ENCODE measurements around the gene SPAG16.
"Not testable (repeated sequence)": the region's sequence is repeated elsewhere in the genome, so short reads cannot be mapped to it uniquely, and the experiment has no call there.

SPAG16 gene

GRCh38 chr2:213679894-213680293 is 395.6 kb downstream of the SPAG16 start:
- TF ChIP-seq ZNF565 (CRISPR knock-in tag; conservative IDR thresholded peaks at IDR 0.05; ENCODE audit: low read depth), result no peak
- TF ChIP-seq, protein P1, sequence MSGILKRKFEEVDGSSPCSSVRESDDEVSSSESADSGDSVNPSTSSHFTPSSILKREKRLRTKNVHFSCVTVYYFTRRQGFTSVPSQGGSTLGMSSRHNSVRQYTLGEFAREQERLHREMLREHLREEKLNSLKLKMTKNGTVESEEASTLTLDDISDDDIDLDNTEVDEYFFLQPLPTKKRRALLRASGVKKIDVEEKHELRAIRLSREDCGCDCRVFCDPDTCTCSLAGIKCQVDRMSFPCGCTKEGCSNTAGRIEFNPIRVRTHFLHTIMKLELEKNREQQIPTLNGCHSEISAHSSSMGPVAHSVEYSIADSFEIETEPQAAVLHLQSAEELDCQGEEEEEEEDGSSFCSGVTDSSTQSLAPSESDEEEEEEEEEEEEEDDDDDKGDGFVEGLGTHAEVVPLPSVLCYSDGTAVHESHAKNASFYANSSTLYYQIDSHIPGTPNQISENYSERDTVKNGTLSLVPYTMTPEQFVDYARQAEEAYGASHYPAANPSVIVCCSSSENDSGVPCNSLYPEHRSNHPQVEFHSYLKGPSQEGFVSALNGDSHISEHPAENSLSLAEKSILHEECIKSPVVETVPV (CRISPR knock-in tag; IDR thresholded peaks at IDR 0.05), result no peak
- no peak for ATAC-seq

GRCh38 chr2:213682276-213682675 is 398.0 kb downstream of the SPAG16 start:
- TF ChIP-seq ZFP30 (CRISPR knock-in tag; IDR thresholded peaks at IDR 0.05) (no peak), TCF4 (CRISPR knock-in tag; IDR thresholded peaks at IDR 0.05; ENCODE audit: borderline replicate concordance) (no peak), ZFP3 (CRISPR knock-in tag; IDR thresholded peaks at IDR 0.05) (no peak), OSR1 (CRISPR knock-in tag; IDR thresholded peaks at IDR 0.05) (no peak), ZNF8 (CRISPR knock-in tag; IDR thresholded peaks at IDR 0.05) (no peak), ISL1 (CRISPR knock-in tag; IDR thresholded peaks at IDR 0.05) (no peak)
- TF ChIP-seq, protein P2, sequence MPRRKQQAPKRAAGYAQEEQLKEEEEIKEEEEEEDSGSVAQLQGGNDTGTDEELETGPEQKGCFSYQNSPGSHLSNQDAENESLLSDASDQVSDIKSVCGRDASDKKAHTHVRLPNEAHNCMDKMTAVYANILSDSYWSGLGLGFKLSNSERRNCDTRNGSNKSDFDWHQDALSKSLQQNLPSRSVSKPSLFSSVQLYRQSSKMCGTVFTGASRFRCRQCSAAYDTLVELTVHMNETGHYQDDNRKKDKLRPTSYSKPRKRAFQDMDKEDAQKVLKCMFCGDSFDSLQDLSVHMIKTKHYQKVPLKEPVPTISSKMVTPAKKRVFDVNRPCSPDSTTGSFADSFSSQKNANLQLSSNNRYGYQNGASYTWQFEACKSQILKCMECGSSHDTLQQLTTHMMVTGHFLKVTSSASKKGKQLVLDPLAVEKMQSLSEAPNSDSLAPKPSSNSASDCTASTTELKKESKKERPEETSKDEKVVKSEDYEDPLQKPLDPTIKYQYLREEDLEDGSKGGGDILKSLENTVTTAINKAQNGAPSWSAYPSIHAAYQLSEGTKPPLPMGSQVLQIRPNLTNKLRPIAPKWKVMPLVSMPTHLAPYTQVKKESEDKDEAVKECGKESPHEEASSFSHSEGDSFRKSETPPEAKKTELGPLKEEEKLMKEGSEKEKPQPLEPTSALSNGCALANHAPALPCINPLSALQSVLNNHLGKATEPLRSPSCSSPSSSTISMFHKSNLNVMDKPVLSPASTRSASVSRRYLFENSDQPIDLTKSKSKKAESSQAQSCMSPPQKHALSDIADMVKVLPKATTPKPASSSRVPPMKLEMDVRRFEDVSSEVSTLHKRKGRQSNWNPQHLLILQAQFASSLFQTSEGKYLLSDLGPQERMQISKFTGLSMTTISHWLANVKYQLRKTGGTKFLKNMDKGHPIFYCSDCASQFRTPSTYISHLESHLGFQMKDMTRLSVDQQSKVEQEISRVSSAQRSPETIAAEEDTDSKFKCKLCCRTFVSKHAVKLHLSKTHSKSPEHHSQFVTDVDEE (CRISPR knock-in tag; IDR thresholded peaks at IDR 0.05), result no peak
- no peak for ATAC-seq

GRCh38 chr2:213688133-213688532 is 403.9 kb downstream of the SPAG16 start:
- TF ChIP-seq ZNF565 (CRISPR knock-in tag; conservative IDR thresholded peaks at IDR 0.05; ENCODE audit: low read depth) (no peak), ISL1 (CRISPR knock-in tag; IDR thresholded peaks at IDR 0.05) (no peak)
- ATAC-seq, result no peak

- not testable (repeated sequence) for ATAC-seq
These were observed 404.6 kb downstream of the SPAG16 start for GRCh38 chr2:213688825-213689224.

GRCh38 chr2:213689585-213689984 is 405.3 kb downstream of the SPAG16 start:
- TF ChIP-seq ARNTL (CRISPR knock-in tag; IDR thresholded peaks at IDR 0.05; ENCODE audit: borderline replicate concordance, low read depth) (no peak), ESRRG (CRISPR knock-in tag; IDR thresholded peaks at IDR 0.05) (no peak), CSDC2 (CRISPR knock-in tag; IDR thresholded peaks at IDR 0.05) (no peak), RARB (CRISPR knock-in tag; IDR thresholded peaks at IDR 0.05) (no peak), OSR1 (CRISPR knock-in tag; IDR thresholded peaks at IDR 0.05) (no peak), ZFP3 (CRISPR knock-in tag; IDR thresholded peaks at IDR 0.05) (no peak)
- TF ChIP-seq, protein P1 (CRISPR knock-in tag; IDR thresholded peaks at IDR 0.05), result no peak
- TF ChIP-seq, protein P3, sequence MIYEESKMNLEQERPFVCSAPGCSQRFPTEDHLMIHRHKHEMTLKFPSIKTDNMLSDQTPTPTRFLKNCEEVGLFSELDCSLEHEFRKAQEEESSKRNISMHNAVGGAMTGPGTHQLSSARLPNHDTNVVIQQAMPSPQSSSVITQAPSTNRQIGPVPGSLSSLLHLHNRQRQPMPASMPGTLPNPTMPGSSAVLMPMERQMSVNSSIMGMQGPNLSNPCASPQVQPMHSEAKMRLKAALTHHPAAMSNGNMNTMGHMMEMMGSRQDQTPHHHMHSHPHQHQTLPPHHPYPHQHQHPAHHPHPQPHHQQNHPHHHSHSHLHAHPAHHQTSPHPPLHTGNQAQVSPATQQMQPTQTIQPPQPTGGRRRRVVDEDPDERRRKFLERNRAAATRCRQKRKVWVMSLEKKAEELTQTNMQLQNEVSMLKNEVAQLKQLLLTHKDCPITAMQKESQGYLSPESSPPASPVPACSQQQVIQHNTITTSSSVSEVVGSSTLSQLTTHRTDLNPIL (CRISPR knock-in tag; IDR thresholded peaks at IDR 0.05; ENCODE audit: low read depth), result no peak
- TF ChIP-seq, protein P2 (CRISPR knock-in tag; IDR thresholded peaks at IDR 0.05), result no peak
- ATAC-seq, result no peak
